ENCODE results near the gene NMT1.
"Not testable (repeated sequence)": the region's sequence is repeated elsewhere in the genome, so short reads cannot be mapped to it uniquely, and the experiment has no call there.

Gene NMT1

GRCh38 chr17:45048795-45049563 lies 12.1 kb upstream of the NMT1 start:
- no peak overlapping the region for H3K4me3 ChIP-seq (ENCODE audit: low read length)
- H3K9me2 ChIP-seq (replicated peaks; ENCODE audit: insufficient read depth, low read length), result no peaks in the 10 kb centered on the region
- H3K36me3 ChIP-seq (replicated peaks; ENCODE audit: insufficient read depth, low read length), result no peaks in the 10 kb centered on the region
- no peak overlapping the region for H2AFZ ChIP-seq (ENCODE audit: low read length)
- no peaks in the 10 kb centered on the region for H3K27me3 ChIP-seq (replicated peaks; ENCODE audit: insufficient read depth, low read length)
- peaks cover 21% of the 10 kb centered on the region for H3F3A ChIP-seq (ENCODE audit: insufficient read depth, low read length)
- no peak overlapping the region for H3K27ac ChIP-seq (ENCODE audit: low read length)
- TF ChIP-seq EZH2phosphoT487 (IDR thresholded peaks at IDR 0.05; ENCODE audit: low read length) (no peak), EZH2 (optimal IDR thresholded peaks at IDR 0.05; ENCODE audit: low read depth, low read length) (no peak)
- TF ChIP-seq, protein P1, sequence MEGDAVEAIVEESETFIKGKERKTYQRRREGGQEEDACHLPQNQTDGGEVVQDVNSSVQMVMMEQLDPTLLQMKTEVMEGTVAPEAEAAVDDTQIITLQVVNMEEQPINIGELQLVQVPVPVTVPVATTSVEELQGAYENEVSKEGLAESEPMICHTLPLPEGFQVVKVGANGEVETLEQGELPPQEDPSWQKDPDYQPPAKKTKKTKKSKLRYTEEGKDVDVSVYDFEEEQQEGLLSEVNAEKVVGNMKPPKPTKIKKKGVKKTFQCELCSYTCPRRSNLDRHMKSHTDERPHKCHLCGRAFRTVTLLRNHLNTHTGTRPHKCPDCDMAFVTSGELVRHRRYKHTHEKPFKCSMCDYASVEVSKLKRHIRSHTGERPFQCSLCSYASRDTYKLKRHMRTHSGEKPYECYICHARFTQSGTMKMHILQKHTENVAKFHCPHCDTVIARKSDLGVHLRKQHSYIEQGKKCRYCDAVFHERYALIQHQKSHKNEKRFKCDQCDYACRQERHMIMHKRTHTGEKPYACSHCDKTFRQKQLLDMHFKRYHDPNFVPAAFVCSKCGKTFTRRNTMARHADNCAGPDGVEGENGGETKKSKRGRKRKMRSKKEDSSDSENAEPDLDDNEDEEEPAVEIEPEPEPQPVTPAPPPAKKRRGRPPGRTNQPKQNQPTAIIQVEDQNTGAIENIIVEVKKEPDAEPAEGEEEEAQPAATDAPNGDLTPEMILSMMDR (IDR thresholded peaks at IDR 0.05; ENCODE audit: low read length), result peak; percentile 23
- H3K4me1 ChIP-seq (ENCODE audit: low read length), result 0 out of 2 replicates have a peak, but pooled peaks cover 3% of the 10 kb centered on the region
- peaks cover 36% of the 10 kb centered on the region for H3K79me2 ChIP-seq (ENCODE audit: low read length)
- H4K20me1 ChIP-seq (ENCODE audit: insufficient read depth, low read length), result no peaks in the 10 kb centered on the region
- no peak for DNase-seq
- no peak overlapping the region for H3K9ac ChIP-seq (ENCODE audit: low read length)
- H3K4me2 ChIP-seq (ENCODE audit: low read depth, low read length), result no peak overlapping the region
- no peaks in the 10 kb centered on the region for H3K9me3 ChIP-seq (replicated peaks; ENCODE audit: insufficient read depth, low read length)

- H3K9me2 ChIP-seq (replicated peaks; ENCODE audit: insufficient read depth, low read length), result no peaks in the 10 kb centered on the region
- no peak for TF ChIP-seq EZH2 (optimal IDR thresholded peaks at IDR 0.05; ENCODE audit: low read depth, low read length)
- TF ChIP-seq, protein P1 (IDR thresholded peaks at IDR 0.05; ENCODE audit: low read length), result no peak
- TF ChIP-seq EZH2phosphoT487 (IDR thresholded peaks at IDR 0.05; ENCODE audit: low read length), result no peak
- peak; percentile 31 for DNase-seq
- peak overlapping the region; percentile 84 for H2AFZ ChIP-seq (ENCODE audit: low read length)
- H3K4me3 ChIP-seq (ENCODE audit: low read length), result peak overlapping the region; percentile 85
- 0 out of 2 replicates have a peak, but pooled peaks cover 3% of the 10 kb centered on the region for H3K4me1 ChIP-seq (ENCODE audit: low read length)
- H3K4me2 ChIP-seq (ENCODE audit: low read depth, low read length), result peak overlapping the region; percentile 78
- peak overlapping the region; percentile 88 for H3K9ac ChIP-seq (ENCODE audit: low read length)
- H3K9me3 ChIP-seq (replicated peaks; ENCODE audit: insufficient read depth, low read length), result no peaks in the 10 kb centered on the region
- no peaks in the 10 kb centered on the region for H3K27me3 ChIP-seq (replicated peaks; ENCODE audit: insufficient read depth, low read length)
- peaks cover 37% of the 10 kb centered on the region for H3K79me2 ChIP-seq (ENCODE audit: low read length)
- H4K20me1 ChIP-seq (ENCODE audit: insufficient read depth, low read length), result no peaks in the 10 kb centered on the region
- H3F3A ChIP-seq (ENCODE audit: insufficient read depth, low read length), result peaks cover 24% of the 10 kb centered on the region
- no peaks in the 10 kb centered on the region for H3K36me3 ChIP-seq (replicated peaks; ENCODE audit: insufficient read depth, low read length)
- peak overlapping the region; percentile 84 for H3K27ac ChIP-seq (ENCODE audit: low read length)
Observed at GRCh38 chr17:45050481-45051059, 10.5 kb upstream of the NMT1 start.

- Histone ChIP-seq H4K20me1 (ENCODE audit: insufficient read depth, low read length) (no peaks in the 10 kb centered on the region), H3K4me1 (ENCODE audit: low read length) (0 out of 2 replicates have a peak, but pooled peaks cover 3% of the 10 kb centered on the region), H3K4me2 (ENCODE audit: low read depth, low read length) (peak within 1 kb of the TSS; percentile 85), H3K79me2 (ENCODE audit: low read length) (peaks cover 35% of the 10 kb centered on the region), H3K27ac (ENCODE audit: low read length) (peak within 1 kb of the TSS; percentile 84), H3K27me3 (replicated peaks; ENCODE audit: insufficient read depth, low read length) (no peaks in the 10 kb centered on the region), H2AFZ (ENCODE audit: low read length) (peak within 1 kb of the TSS; percentile 84), H3K9me3 (replicated peaks; ENCODE audit: insufficient read depth, low read length) (no peaks in the 10 kb centered on the region), H3K4me3 (ENCODE audit: low read length) (peak within 1 kb of the TSS; percentile 85), H3K9me2 (replicated peaks; ENCODE audit: insufficient read depth, low read length) (no peaks in the 10 kb centered on the region), H3F3A (ENCODE audit: insufficient read depth, low read length) (peaks cover 24% of the 10 kb centered on the region), H3K36me3 (replicated peaks; ENCODE audit: insufficient read depth, low read length) (no peaks in the 10 kb centered on the region), H3K9ac (ENCODE audit: low read length) (peak within 1 kb of the TSS; percentile 88)
- TF ChIP-seq, protein P1 (IDR thresholded peaks at IDR 0.05; ENCODE audit: low read length), result no peak
- TF ChIP-seq EZH2 (optimal IDR thresholded peaks at IDR 0.05; ENCODE audit: low read depth, low read length), result no peak
- no peak for TF ChIP-seq EZH2phosphoT487 (IDR thresholded peaks at IDR 0.05; ENCODE audit: low read length)
- DNase-seq, result peak; percentile 96
Observed at GRCh38 chr17:45051060-45051719, 9.9 kb upstream of the NMT1 start, which contains the start of gene DCAKD. Gene DCAKD, minus strand, starts transcription at chr17:45051632. Its CDS starts 16,747 bp downstream, at chr17:45034885.

DNA sequence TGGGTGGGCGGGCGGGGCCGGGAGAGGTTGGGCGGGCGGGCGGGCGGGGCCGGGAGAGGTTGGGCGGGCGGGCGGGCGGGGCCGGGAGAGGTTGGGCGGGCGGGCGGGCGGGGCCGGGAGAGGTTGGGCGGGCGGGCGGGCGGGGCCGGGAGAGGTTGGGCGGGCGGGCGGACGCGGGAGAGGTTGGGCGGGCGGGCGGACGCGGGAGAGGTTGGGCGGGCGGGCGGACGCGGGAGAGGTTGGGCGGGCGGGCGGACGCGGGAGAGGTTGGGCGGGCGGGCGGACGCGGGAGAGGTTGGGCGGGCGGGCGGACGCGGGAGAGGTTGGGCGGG lies 9.4 kb upstream of the NMT1 start:
- H3K27me3 ChIP-seq (replicated peaks; ENCODE audit: insufficient read depth, low read length); H3K36me3 ChIP-seq (replicated peaks; ENCODE audit: insufficient read depth, low read length); H4K20me1 ChIP-seq (ENCODE audit: insufficient read depth, low read length); DNase-seq; H3K4me3 ChIP-seq (ENCODE audit: low read length); H3K4me1 ChIP-seq (ENCODE audit: low read length); H3K9ac ChIP-seq (ENCODE audit: low read length); H3K9me3 ChIP-seq (replicated peaks; ENCODE audit: insufficient read depth, low read length); H3K4me2 ChIP-seq (ENCODE audit: low read depth, low read length); H2AFZ ChIP-seq (ENCODE audit: low read length); H3K9me2 ChIP-seq (replicated peaks; ENCODE audit: insufficient read depth, low read length): not testable (repeated sequence)
- peaks cover 35% of the 10 kb centered on the region for H3K79me2 ChIP-seq (ENCODE audit: low read length)
- peaks cover 24% of the 10 kb centered on the region for H3F3A ChIP-seq (ENCODE audit: insufficient read depth, low read length)
- peak overlapping the region; percentile 76; the same call in 1 of the 2 replicates for H3K27ac ChIP-seq (ENCODE audit: low read length)

Data from MM.1S (cell line).